Vein endothelial cell (primary cell): ENCODE results near the gene TMEM120B. TPM values are rescaled to one million over a fixed set of nuclear protein-coding genes. Genes with fewer than 3 reads are reported as not detected.

Source experiments
- total RNA-seq: library from RNA; depleted of rRNA; stranded (reverse); fragments of >200 nt; gene quantifications from 2 replicates; pipeline ENCODE4 v1.2.3, GENCODE V29; 2012

Gene TMEM120B
- total RNA-seq = 9.2 and 13.1 TPM in 2 replicates

DNA sequence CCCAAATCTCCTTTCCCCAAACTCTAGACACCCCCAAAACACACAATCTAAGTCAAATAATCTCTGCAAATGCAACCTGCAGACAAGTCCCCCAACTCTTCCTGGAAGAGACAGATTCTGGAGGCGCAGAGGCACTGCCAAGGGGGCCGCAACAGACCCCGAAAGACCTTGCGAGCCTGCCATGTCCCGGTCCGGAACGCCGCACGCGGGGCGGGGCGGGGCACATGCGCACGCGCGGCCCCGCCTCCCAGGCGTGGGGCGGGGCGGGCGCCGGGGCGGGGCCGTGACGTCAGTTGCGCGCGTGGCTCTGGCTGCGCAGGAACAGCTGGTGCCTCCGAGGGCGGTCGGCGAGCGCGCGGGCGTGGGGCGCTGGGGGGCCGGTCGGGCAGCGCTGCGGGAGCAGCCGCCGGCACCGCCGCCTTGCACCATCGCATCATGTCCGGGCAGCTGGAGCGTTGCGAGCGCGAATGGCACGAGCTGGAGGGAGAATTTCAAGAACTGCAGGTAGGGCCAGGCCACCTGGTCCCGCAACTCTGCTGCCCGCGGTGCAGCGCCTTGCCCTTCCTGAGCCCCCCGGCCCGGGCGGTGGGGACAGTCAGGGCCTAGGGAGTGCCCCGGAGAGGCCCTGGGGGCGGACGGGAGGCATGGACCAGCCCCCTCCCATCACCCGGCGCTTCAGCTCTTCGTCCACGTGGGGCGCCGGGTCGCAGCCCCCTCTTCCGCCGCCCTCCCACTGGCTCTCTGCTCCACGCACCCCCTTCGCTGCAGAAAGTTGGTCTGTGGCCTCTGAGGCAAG lies at the start of gene TMEM120B:
TSS of gene TMEM120B (plus strand) at position 292 of the 796 bp plus-strand sequence. CDS start at position 436, 144 bp downstream.

DNA sequence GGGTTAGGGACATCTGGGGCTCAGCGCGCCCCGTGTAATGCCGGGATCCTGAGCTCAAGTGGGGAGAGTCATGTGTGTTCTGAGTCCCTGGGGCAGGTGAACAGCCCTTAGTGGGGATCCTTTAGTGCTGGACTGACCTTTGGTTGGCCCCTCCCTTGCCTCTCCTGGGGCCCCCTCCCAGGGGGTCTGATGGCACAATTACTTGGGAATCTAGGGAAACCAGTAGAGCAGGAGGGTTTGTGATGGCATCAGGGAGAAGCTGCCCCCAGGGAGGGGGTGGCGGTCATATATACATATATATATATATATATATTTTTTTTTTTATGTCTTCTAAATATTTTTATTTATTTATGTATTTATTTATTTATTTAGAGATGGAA lies 43.0 kb upstream of the TMEM120B start, which contains the start of gene MORN3:
TSS of gene MORN3 (minus strand) at position 134 of the 380 bp plus-strand sequence. CDS start 171 bp downstream, outside the sequence.

DNA sequence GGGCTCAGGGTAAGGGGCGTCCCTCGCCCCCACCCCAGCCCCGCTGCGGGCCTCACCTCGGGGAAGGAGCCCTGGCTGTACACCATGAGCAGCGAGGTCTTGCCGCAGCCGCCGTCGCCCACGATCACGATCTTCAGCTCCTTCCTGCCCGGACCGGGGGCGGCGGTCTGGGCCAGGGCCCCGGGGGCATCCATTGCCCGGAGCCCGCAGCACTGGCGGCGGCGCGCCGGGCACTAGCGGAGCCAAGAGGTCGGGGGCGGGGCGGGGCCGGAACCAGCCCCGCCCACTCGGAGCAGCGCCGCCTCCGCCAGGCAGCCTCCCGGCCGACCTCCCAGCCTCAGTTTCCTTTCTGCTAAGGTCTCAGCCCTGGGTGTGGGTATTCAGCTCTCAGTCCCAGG lies 80.9 kb downstream of the TMEM120B start, which contains the start of gene RHOF:
TSS of gene RHOF (minus strand) at position 249 of the 398 bp plus-strand sequence. CDS start at position 194, 55 bp downstream.

DNA sequence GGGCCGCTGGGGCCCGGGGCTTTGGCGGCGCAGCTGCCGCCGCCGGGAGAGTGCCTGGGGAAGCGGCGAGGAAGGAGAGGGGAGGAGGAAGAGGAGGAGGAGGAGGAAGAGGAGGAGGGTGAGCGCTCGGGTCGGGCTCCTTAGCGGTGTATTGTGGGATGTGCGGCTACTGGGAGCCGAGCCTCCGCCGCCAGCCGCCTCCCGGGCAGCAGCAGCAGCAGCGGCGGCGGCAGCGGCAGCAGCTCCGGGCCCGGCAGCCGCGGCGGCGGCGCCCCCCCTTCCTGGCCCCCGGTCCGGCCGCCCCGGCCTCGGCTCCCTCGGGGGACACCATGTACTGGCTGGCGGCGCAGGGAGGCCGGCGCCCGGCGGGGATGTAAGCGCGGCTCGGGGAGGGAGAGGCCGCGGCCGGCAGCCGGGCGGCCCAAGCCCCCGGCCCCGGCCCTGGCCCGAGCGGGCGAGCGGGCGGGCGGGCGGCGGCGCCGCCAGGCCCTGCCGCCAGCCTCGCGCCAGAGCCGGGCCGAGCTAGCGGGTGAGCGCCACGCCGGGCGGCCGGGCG lies 91.4 kb downstream of the TMEM120B start, which contains the start of gene SETD1B:
TSS of gene SETD1B (plus strand) at position 149 of the 556 bp plus-strand sequence. CDS start 729 bp downstream, outside the sequence.

Other genes with a start within 250 kb of the TMEM120B start
- 33.4 and 34.9 TPM in 2 replicates for gene KDM2B, start 131.7 kb upstream of the TMEM120B start, total RNA-seq
- gene ORAI1, start 86.2 kb upstream of the TMEM120B start, total RNA-seq = 20.6 and 23.5 TPM in 2 replicates
- gene MORN3, start 43.1 kb upstream of the TMEM120B start, total RNA-seq = 0.65 and 0.67 TPM in 2 replicates
- 14.9 and 15.7 TPM in 2 replicates for gene RHOF, start 80.9 kb downstream of the TMEM120B start, total RNA-seq
- 6.5 and 7.2 TPM in 2 replicates for gene SETD1B, start 91.3 kb downstream of the TMEM120B start, total RNA-seq
- not detected in 2 replicates for gene HPD, start 146.1 kb downstream of the TMEM120B start, total RNA-seq
- gene PSMD9, start 176.0 kb downstream of the TMEM120B start, total RNA-seq = 29.7 and 82.3 TPM in 2 replicates
- gene CFAP251, start 205.8 kb downstream of the TMEM120B start, total RNA-seq = 1.6 and 2.9 TPM in 2 replicates